Measurements from ENCODE around the gene ICA1L.
"Not testable (repeated sequence)": the region's sequence is repeated elsewhere in the genome, so short reads cannot be mapped to it uniquely, and the experiment has no call there.

The ICA1L gene

GRCh38 chr2:202871300-202872141 is at the start of gene ICA1L:
TSS of gene ICA1L (minus strand) at chr2:202871766. CDS start at chr2:202829009, 42,757 bp downstream.
- DNase-seq (ENCODE audit: low spot score): peak; percentile 67

GRCh38 chr2:202918860-202919259 is 47.3 kb upstream of the ICA1L start:
- DNase-seq (ENCODE audit: low spot score): no peak

- not testable (repeated sequence) for DNase-seq (ENCODE audit: low spot score)
Measured at GRCh38 chr2:202912342-202913201, 41.0 kb upstream of the ICA1L start.

- DNase-seq (ENCODE audit: low spot score): peak; percentile 93
Measured at GRCh38 chr2:202911512-202912341, 40.2 kb upstream of the ICA1L start, which contains the start of the genes CARF and WDR12. TSS of gene CARF (plus strand) at chr2:202912275. CDS start at chr2:202941903, 29,628 bp downstream. TSS of gene WDR12 (minus strand) at chr2:202911673. CDS start at chr2:202911476, 197 bp downstream.

GRCh38 chr2:202911203-202911511 is 39.6 kb upstream of the ICA1L start:
- no peak for DNase-seq (ENCODE audit: low spot score)

GRCh38 chr2:202910698-202911097 is 39.1 kb upstream of the ICA1L start:
- DNase-seq (ENCODE audit: low spot score): no peak

- DNase-seq (ENCODE audit: low spot score): not testable (repeated sequence)
Measured at GRCh38 chr2:202910250-202910649, 38.7 kb upstream of the ICA1L start.

GRCh38 chr2:202909394-202910192 is 38.0 kb upstream of the ICA1L start:
- no peak for DNase-seq (ENCODE audit: low spot score)

- no peak for DNase-seq (ENCODE audit: low spot score)
Measured at GRCh38 chr2:202908186-202908585, 36.6 kb upstream of the ICA1L start.

GRCh38 chr2:202905507-202905906 is 33.9 kb upstream of the ICA1L start:
- DNase-seq (ENCODE audit: low spot score): not testable (repeated sequence)

GRCh38 chr2:202885190-202885589 is 13.6 kb upstream of the ICA1L start:
- DNase-seq (ENCODE audit: low spot score): no peak

GRCh38 chr2:202883987-202884675 is 12.6 kb upstream of the ICA1L start:
- DNase-seq (ENCODE audit: low spot score): peak; percentile 14

GRCh38 chr2:202881570-202881969 is 10.0 kb upstream of the ICA1L start:
- DNase-seq (ENCODE audit: low spot score): no peak

GRCh38 chr2:202877699-202878098 is 6.1 kb upstream of the ICA1L start:
- no peak for DNase-seq (ENCODE audit: low spot score)

- peak; percentile 61 for DNase-seq (ENCODE audit: low spot score)
Measured at GRCh38 chr2:202870431-202871299, 901 bp downstream of the ICA1L start.

- no peak for DNase-seq (ENCODE audit: low spot score)
Measured at GRCh38 chr2:202861987-202862386, 9.6 kb downstream of the ICA1L start.

- DNase-seq (ENCODE audit: low spot score): no peak
Measured at GRCh38 chr2:202858601-202859000, 13.0 kb downstream of the ICA1L start.

- DNase-seq (ENCODE audit: low spot score): not testable (repeated sequence)
Measured at GRCh38 chr2:202849343-202849742, 22.2 kb downstream of the ICA1L start.

- no peak for DNase-seq (ENCODE audit: low spot score)
Measured at GRCh38 chr2:202848813-202849212, 22.8 kb downstream of the ICA1L start.
